B cell (primary cell): ENCODE results near the gene PDZD4. TPM values are rescaled to one million over a fixed set of nuclear protein-coding genes. Genes with fewer than 3 reads are reported as not detected.

ENCODE experiments used
- ATAC-seq: fragments of 200-7000 bp; cut with Tn5 transposase; one replicate; pipeline ENCODE4 v1.10.0; 2021; ENCODE audit warnings: low read depth, mild to moderate bottlenecking, moderate number of reproducible peaks, moderate library complexity
- CTCF ChIA-PET: fragments of 350-600 bp; sonication (Branson Sonifier 250); formaldehyde crosslinking; loops from one replicate; lab custom pipeline; 2021; ENCODE audit warnings: antibody characterized with exemption, inconsistent platforms; lab: Charles Lee
- POLR2A ChIA-PET: fragments of 350-600 bp; sonication (Branson Sonifier 250); formaldehyde crosslinking; loops from one replicate; lab custom pipeline; 2021; ENCODE audit warnings: antibody characterized with exemption; lab: Charles Lee
- DNase-seq: peaks from one replicate; pipeline ENCODE4 v3.0.0; 2013
- H2AFZ ChIP-seq: 2 replicates; pipeline ENCODE4 v1.6.1; 2012; ENCODE audit warnings: mild to moderate bottlenecking, low read depth, low read length; ENCODE audit not compliant: insufficient read depth, poor library complexity, severe bottlenecking
- H3K27ac ChIP-seq, 2 donors: 1 replicate in 1 of 2; 2 replicates in 1 of 2; pipeline ENCODE4 v1.5.1; 2012 to 2013; ENCODE audit warnings: low read length in 2 of 2, mild to moderate bottlenecking in 2 of 2, moderate library complexity in 1 of 2
- H3K27me3 ChIP-seq, 4 experiments: fragments of 200-600 bp in 1 of 4; sonication (generic) in 1 of 4; replicated peaks in 1 of 4; 1 replicate in 2 of 4; 2 replicates in 2 of 4; pipeline versions ENCODE4 v1.6.1 to v1.7.0; 2013 to 2016; ENCODE audit warnings: low read length in 3 of 4, mild to moderate bottlenecking in 2 of 4, mixed read lengths in 1 of 4, moderate library complexity in 1 of 4; ENCODE audit not compliant: insufficient read depth in 4 of 4, control insufficient read depth in 3 of 4; ENCODE audit errors: control extremely low read depth in 1 of 4
- H3K36me3 ChIP-seq, 2 experiments: replicated peaks in 1 of 2; 1 replicate in 1 of 2; 2 replicates in 1 of 2; pipeline versions ENCODE4 v1.6.1 to v1.7.1; 2013; ENCODE audit warnings: low read length in 1 of 2; ENCODE audit not compliant: insufficient read depth in 2 of 2, control insufficient read depth in 1 of 2; ENCODE audit errors: control extremely low read depth in 1 of 2, extremely low read depth in 1 of 2
- H3K4me1 ChIP-seq, 2 donors: fragments of 200-600 bp in 1 of 2; sonication (generic) in 1 of 2; 1 replicate in 1 of 2; 2 replicates in 1 of 2; pipeline versions ENCODE4 v1.5.1 to v1.6.1; 2013 to 2017; ENCODE audit warnings: low read length in 2 of 2; ENCODE audit not compliant: control insufficient read depth in 2 of 2, insufficient read depth in 2 of 2
- H3K4me2 ChIP-seq: replicated peaks from 2 replicates; pipeline ENCODE3; 2012; ENCODE audit warnings: mild to moderate bottlenecking, low read depth, low read length; ENCODE audit not compliant: poor library complexity, severe bottlenecking
- H3K4me3 ChIP-seq, 5 experiments: fragments of 200-600 bp in 1 of 5; sonication (generic) in 1 of 5; 1 replicate in 3 of 5; 2 replicates in 2 of 5; pipeline versions ENCODE4 v1.5.1 to v1.7.0; 2011 to 2016; ENCODE audit warnings: low read length in 4 of 5, mild to moderate bottlenecking in 4 of 5, low read depth in 2 of 5, control low read depth in 1 of 5, moderate library complexity in 1 of 5; ENCODE audit not compliant: insufficient read depth in 1 of 5; ENCODE audit errors: control extremely low read depth in 1 of 5, extremely low read depth in 1 of 5
- H3K79me2 ChIP-seq: fragments of 200-600 bp; sonication (generic); one replicate; pipeline ENCODE4 v1.6.0; 2016; ENCODE audit warnings: low read length; ENCODE audit not compliant: control insufficient read depth, insufficient read depth
- H3K9ac ChIP-seq: fragments of 200-600 bp; sonication (generic); 2 replicates; pipeline ENCODE4 v1.6.1; 2017; ENCODE audit warnings: mild to moderate bottlenecking, low read length, moderate library complexity
- H3K9me3 ChIP-seq, 3 donors: one replicate each; pipeline versions ENCODE4 v1.6.1 to v1.7.1; 2013; ENCODE audit warnings: low read length in 2 of 3; ENCODE audit not compliant: control insufficient read depth in 2 of 3, insufficient read depth in 1 of 3; ENCODE audit errors: control extremely low read depth in 1 of 3
- H4K20me1 ChIP-seq: 2 replicates; pipeline ENCODE4 v1.6.0; 2012; ENCODE audit warnings: mild to moderate bottlenecking, low read length; ENCODE audit not compliant: insufficient read depth, control insufficient read depth, poor library complexity, severe bottlenecking
- H3K27ac Mint-ChIP-seq: one replicate; pipeline ENCODE4 v1.8.0; 2021; ENCODE audit warnings: mixed read lengths
- H3K27me3 Mint-ChIP-seq: one replicate; pipeline ENCODE4 v1.8.0; 2021; ENCODE audit warnings: mixed read lengths
- H3K4me1 Mint-ChIP-seq: one replicate; pipeline ENCODE4 v1.8.0; 2021; ENCODE audit warnings: mixed read lengths
- H3K4me3 Mint-ChIP-seq: one replicate; pipeline ENCODE4 v1.8.0; 2021; ENCODE audit warnings: mixed read lengths
- H3K9me3 Mint-ChIP-seq: one replicate; pipeline ENCODE4 v1.8.0; 2022; ENCODE audit warnings: mixed read lengths; ENCODE audit not compliant: insufficient read depth
- EZH2 ChIP-seq: IDR thresholded peaks from 2 replicates; pipeline ENCODE4 v1.6.1; 2012; ENCODE audit warnings: borderline replicate concordance, low read depth, mild to moderate bottlenecking, moderate library complexity, low read length; ENCODE audit not compliant: insufficient read depth, poor library complexity, severe bottlenecking
- WGBS: methylation state at CpG from one replicate; pipeline ENCODE4 v1.1.5; 2013; ENCODE audit warnings: missing lambda C conversion rate; ENCODE audit not compliant: insufficient coverage; 5-methylcytosine and 5-hydroxymethylcytosine counted together
- intact Hi-C: fragments of 100-400 bp; cut with micrococcal nuclease; formaldehyde crosslinking; loops from one replicate; pipeline ENCODE4 v1.10.0; 2022
- polyA plus RNA-seq: library from polyadenylated mRNA; depleted of rRNA; stranded (reverse); fragments of >200 nt; gene quantifications from 2 replicates; pipeline ENCODE4 v1.2.3, GENCODE V29; 2012
- total RNA-seq, 2 donors: library from RNA; stranded (reverse); fragments of 120-200 nt in 1 of 2; gene quantifications; 1 replicate in 1 of 2; 2 replicates in 1 of 2; pipeline versions ENCODE4 v1.2.3 to v1.2.4, GENCODE V29; 2013 to 2022
- TF ChIP-seq, protein P1 (sequence below): fragments of 200-600 bp; IDR thresholded peaks from one replicate; pipeline ENCODE4 v1.8.0; 2022; ENCODE audit warnings: antibody characterized with exemption, mild to moderate bottlenecking

Gene PDZD4
- total and polyA plus RNA-seq, 2 donors (not counting 1 experiment from before 2014, with no cell fraction given): 0.36 TPM; not detected in 1

DNA sequence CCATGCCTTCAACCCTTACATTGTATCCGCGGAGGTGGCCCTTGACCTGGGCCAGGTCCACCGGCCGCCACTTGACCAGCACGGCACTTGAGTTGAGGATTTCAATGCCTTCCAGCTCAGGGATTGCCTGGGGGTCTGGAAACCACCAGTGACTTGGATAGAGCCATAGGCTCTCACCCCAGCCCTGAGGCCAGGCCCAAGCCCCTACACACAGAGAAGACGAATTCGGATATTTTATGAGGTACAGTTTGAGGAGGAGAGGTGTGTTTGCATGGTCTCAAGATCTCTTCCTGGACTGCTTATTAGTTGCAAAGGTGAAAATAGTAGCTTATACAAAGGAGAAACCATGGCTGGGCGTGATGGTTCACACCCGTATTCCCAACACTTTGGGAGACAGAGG, 35.3 kb upstream of the PDZD4 start:
- WGBS: 85% methylated on average over 4 of the region's 9 CpGs
- H3K4me3 Mint-ChIP-seq: no peak overlapping the region
- H3K4me1 ChIP-seq: no peaks in the 10 kb centered on the region
- no peak overlapping the region for H3K4me2 ChIP-seq
- DNase-seq (no peak), ATAC-seq (no peak)
- H3K27me3 Mint-ChIP-seq: no peaks in the 10 kb centered on the region
- H3K4me3 ChIP-seq: no peak overlapping the region
- intact Hi-C loops: no loop called here
- CTCF ChIA-PET: no interaction called here
- H3K9me3 ChIP-seq: no peaks in the 10 kb centered on the region
- no peaks in the 10 kb centered on the region for H3K4me1 Mint-ChIP-seq
- TF ChIP-seq EZH2: no peak
- TF ChIP-seq, protein P1, sequence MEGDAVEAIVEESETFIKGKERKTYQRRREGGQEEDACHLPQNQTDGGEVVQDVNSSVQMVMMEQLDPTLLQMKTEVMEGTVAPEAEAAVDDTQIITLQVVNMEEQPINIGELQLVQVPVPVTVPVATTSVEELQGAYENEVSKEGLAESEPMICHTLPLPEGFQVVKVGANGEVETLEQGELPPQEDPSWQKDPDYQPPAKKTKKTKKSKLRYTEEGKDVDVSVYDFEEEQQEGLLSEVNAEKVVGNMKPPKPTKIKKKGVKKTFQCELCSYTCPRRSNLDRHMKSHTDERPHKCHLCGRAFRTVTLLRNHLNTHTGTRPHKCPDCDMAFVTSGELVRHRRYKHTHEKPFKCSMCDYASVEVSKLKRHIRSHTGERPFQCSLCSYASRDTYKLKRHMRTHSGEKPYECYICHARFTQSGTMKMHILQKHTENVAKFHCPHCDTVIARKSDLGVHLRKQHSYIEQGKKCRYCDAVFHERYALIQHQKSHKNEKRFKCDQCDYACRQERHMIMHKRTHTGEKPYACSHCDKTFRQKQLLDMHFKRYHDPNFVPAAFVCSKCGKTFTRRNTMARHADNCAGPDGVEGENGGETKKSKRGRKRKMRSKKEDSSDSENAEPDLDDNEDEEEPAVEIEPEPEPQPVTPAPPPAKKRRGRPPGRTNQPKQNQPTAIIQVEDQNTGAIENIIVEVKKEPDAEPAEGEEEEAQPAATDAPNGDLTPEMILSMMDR: no peak
- H2AFZ ChIP-seq: no peak overlapping the region
- POLR2A ChIA-PET: no interaction called here
- no peak overlapping the region for H3K9ac ChIP-seq
- H3K27ac Mint-ChIP-seq: no peak overlapping the region
- H4K20me1 ChIP-seq: no peaks in the 10 kb centered on the region
- no peaks in the 10 kb centered on the region for H3K9me3 Mint-ChIP-seq
- no peaks in the 10 kb centered on the region for H3K27me3 ChIP-seq
- H3K27ac ChIP-seq: no peak overlapping the region
- no peaks in the 10 kb centered on the region for H3K79me2 ChIP-seq
- H3K36me3 ChIP-seq: no peaks in the 10 kb centered on the region

DNA sequence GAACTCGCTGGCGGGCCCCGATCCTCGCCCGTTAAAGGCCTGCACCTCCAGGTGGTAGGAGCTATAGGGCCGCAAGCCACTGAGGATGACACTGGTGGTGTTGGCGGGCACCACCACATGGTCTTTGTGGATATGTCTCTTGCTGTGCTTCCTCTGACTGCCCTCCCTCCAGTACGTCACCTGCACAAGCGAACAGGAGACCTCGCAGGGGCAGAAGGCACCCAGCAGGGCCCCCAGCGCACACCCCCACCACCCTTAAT, 34.9 kb upstream of the PDZD4 start:
- POLR2A ChIA-PET: no interaction called here
- no peaks in the 10 kb centered on the region for H3K9me3 Mint-ChIP-seq
- no peak for DNase-seq

More for the DNA sequence above, 34.9 kb upstream of the PDZD4 start:
- Histone ChIP-seq H3K79me2 (no peaks in the 10 kb centered on the region), H3K27me3 (no peaks in the 10 kb centered on the region), H3K27ac (no peak overlapping the region), H3K9ac (no peak overlapping the region), H3K36me3 (no peaks in the 10 kb centered on the region), H2AFZ (no peak overlapping the region), H3K4me2 (no peak overlapping the region), H3K4me1 (no peaks in the 10 kb centered on the region), H4K20me1 (no peaks in the 10 kb centered on the region), H3K4me3 (no peak overlapping the region), H3K9me3 (no peaks in the 10 kb centered on the region)
- no peak overlapping the region for H3K4me3 Mint-ChIP-seq
- no peaks in the 10 kb centered on the region for H3K4me1 Mint-ChIP-seq
- no peaks in the 10 kb centered on the region for H3K27me3 Mint-ChIP-seq
- TF ChIP-seq EZH2: no peak
- TF ChIP-seq, protein P1: no peak
- no peak overlapping the region for H3K27ac Mint-ChIP-seq
- 100% methylated on average over 2 of the region's 11 CpGs for WGBS
- CTCF ChIA-PET: no interaction called here
- no peak for ATAC-seq
- intact Hi-C loops: no loop called here
